ENCODE data around the gene MXRA7. TPM values are rescaled to one million over a fixed set of nuclear protein-coding genes. Genes with fewer than 3 reads are reported as not detected.
A peak's percentile ranks its signal among the peaks of the same experiment; 100 is the strongest.

The MXRA7 gene
- total RNA-seq, 4 donors from 2014 or later = 24.3 to 43.0 (median 30.6) TPM

DNA sequence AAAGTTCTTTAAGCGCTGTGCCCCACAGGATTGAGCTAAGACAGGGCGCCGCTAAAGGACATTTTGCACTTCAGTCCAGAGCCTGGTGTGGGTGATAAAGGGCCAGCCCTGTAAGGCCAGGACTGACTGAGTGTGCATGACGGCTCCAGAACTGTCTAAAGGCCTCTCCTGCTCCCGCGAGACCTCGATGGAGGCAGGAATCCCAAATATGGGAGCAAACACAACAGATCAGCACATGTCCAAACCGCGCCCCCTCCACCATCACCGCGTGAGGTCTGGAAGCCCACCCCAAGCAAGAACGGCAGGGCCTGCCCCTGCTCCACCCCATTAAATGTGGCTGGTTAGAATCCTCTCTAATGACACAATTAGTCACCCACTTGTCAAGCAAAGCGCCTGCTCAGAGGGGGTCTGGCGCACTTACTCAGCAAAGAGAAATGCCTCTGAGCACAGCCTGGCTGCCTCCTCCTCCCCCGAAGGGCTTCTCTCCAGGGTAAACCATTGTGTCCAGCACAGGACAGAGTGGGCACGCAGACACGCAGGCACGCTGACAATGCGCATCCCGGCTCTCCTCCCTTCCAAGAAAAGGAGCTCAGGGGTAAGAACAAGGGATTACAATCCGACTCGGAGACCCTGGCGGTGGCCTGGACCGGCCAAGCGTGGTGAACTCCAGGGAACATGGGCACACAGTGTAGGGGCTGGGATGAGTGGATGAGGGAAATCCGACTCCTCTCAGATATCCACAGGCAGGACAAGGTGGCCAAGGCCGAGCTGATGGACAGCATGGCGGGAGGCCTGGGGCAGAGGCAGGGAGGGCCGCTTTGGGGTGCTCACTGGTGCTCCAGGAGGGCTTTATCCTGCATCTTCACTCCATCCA, 1.5 kb downstream of the MXRA7 start:
- H3K27me3 ChIP-seq = no peaks in the 10 kb centered on the region
- peaks cover 0 to 10% of the 10 kb centered on the region in 2 donors for H3K36me3 ChIP-seq
- H3K27ac ChIP-seq = peak overlapping the region; percentile 79 to 95 (median 87)
- in situ Hi-C loops (cut with MboI; ENCODE audit: low sequenced_read_pairs in 4 of 4) (loop anchor here in 1 of 4 donors (25.0 kb wide), 1 partner anchor 147 kb away; a partner anchor contains a TSS), intact Hi-C loops (cut with DNase I; ENCODE audit: low total_unique reads) (no loop called here)
- H3K4me3 ChIP-seq = peak overlapping the region; percentile 57 to 72 (median 69)
- peak; percentile 37 to 62 for ATAC-seq
- peaks cover 36 to 49% of the 10 kb centered on the region in 2 donors for H3K4me1 ChIP-seq
- no peaks in the 10 kb centered on the region for H3K9me3 ChIP-seq
- peak; percentile 36 to 60 for TF ChIP-seq POLR2A (IDR thresholded peaks at IDR 0.05)
- TF ChIP-seq CTCF (IDR thresholded peaks at IDR 0.05 in 4 of 5, conservative IDR thresholded peaks at IDR 0.05 in 1 of 5) = no peak
- peak; percentile 62 to 79 for DNase-seq

GRCh38 chr17:76707985-76708807, 2.6 kb downstream of the MXRA7 start:
- ATAC-seq (no peak), DNase-seq (no peak)
- H3K27ac ChIP-seq = peak overlapping the region; percentile 79 to 95 (median 87)
- H3K27me3 ChIP-seq = no peaks in the 10 kb centered on the region
- in situ Hi-C loops (cut with MboI; ENCODE audit: low sequenced_read_pairs in 4 of 4) = loop anchor here in 1 of 4 donors (25.0 kb wide), 1 partner anchor 146 kb away; a partner anchor contains a TSS
- peaks cover 36 to 49% of the 10 kb centered on the region in 2 donors for H3K4me1 ChIP-seq
- H3K4me3 ChIP-seq = peak overlapping the region; percentile 10 to 69 (median 34)
- no peaks in the 10 kb centered on the region for H3K9me3 ChIP-seq
- intact Hi-C loops (cut with DNase I; ENCODE audit: low total_unique reads) = no loop called here
- TF ChIP-seq POLR2A (IDR thresholded peaks at IDR 0.05) (peak in 1 of 2 donors; percentile 6), CTCF (IDR thresholded peaks at IDR 0.05 in 4 of 5, conservative IDR thresholded peaks at IDR 0.05 in 1 of 5) (peak in 3 of 5 experiments; percentile 18 to 45 (median 33))
- H3K36me3 ChIP-seq = peaks cover 0 to under 1% of the 10 kb centered on the region in 2 donors

DNA sequence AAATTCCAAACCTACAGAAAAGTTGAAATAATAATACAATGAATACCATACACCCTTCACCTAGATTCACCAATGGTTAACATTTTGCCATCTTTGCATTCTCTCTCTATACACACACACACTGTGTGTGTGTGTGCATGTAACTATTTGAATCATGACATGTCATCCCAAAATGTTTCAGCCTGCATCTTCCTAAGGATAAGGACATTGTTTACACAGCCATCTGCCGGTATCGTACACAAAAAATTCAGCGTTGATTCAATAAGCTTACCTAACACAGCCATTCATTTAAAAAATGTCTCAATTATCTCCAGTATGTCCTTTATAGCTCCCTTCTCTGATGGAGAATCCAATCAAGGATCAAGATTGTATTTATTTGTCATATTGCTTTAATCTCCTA, 3.9 kb downstream of the MXRA7 start:
- Histone ChIP-seq H3K9me3 (no peaks in the 10 kb centered on the region), H3K27ac (peak overlapping the region in 2 of 4 donors; percentile 29 to 95), H3K4me1 (peaks cover 31 to 52% of the 10 kb centered on the region in 2 donors), H3K27me3 (no peaks in the 10 kb centered on the region), H3K36me3 (no peaks in the 10 kb centered on the region), H3K4me3 (no peak overlapping the region)
- in situ Hi-C loops (cut with MboI; ENCODE audit: low sequenced_read_pairs in 4 of 4) = loop anchor here in 1 of 4 donors (25.0 kb wide), 1 partner anchor 145 kb away; a partner anchor contains a TSS
- intact Hi-C loops (cut with DNase I; ENCODE audit: low total_unique reads) = no loop called here
- DNase-seq (no peak), ATAC-seq (no peak)
- TF ChIP-seq CTCF (IDR thresholded peaks at IDR 0.05 in 4 of 5, conservative IDR thresholded peaks at IDR 0.05 in 1 of 5) (no peak), POLR2A (IDR thresholded peaks at IDR 0.05) (no peak)

GRCh38 chr17:76704805-76705204, 6.0 kb downstream of the MXRA7 start:
- in situ Hi-C loops (cut with MboI; ENCODE audit: low sequenced_read_pairs in 4 of 4) = loop anchor here in 1 of 4 donors (25.0 kb wide), 1 partner anchor 143 kb away; a partner anchor contains a TSS
- Histone ChIP-seq H3K4me1 (peaks cover 33 to 60% of the 10 kb centered on the region in 2 donors), H3K36me3 (no peaks in the 10 kb centered on the region), H3K9me3 (no peaks in the 10 kb centered on the region), H3K4me3 (no peak overlapping the region), H3K27me3 (no peaks in the 10 kb centered on the region), H3K27ac (peak overlapping the region in 2 of 4 donors; percentile 30 to 37)
- no peak for DNase-seq
- ATAC-seq = no peak
- intact Hi-C loops (cut with DNase I; ENCODE audit: low total_unique reads) = no loop called here
- TF ChIP-seq POLR2A (IDR thresholded peaks at IDR 0.05) (no peak), CTCF (IDR thresholded peaks at IDR 0.05 in 4 of 5, conservative IDR thresholded peaks at IDR 0.05 in 1 of 5) (no peak)

Data from gastrocnemius medialis (tissue), 4 donors.